Right atrium auricular region (tissue), 2 donors: Measurements from ENCODE around the gene THSD7A. TPM values are rescaled to one million over a fixed set of nuclear protein-coding genes. Genes with fewer than 3 reads are reported as not detected.

Source experiments
- DNase-seq: peaks from one replicate; pipeline ENCODE4 v3.0.0-alpha.2; 2019; ENCODE audit warnings: low spot score
- H3K27ac ChIP-seq, 2 donors: fragments of 200-600 bp; sonication (generic); 1 replicate in 1 of 2; 2 replicates in 1 of 2; pipeline ENCODE4 v1.5.1; 2016 to 2019
- H3K27me3 ChIP-seq, 2 donors: fragments of 200-600 bp; sonication (generic); one replicate each; pipeline versions ENCODE4 v1.5.1 to v1.6.0; 2017 to 2019
- H3K36me3 ChIP-seq: fragments of 200-600 bp; sonication (generic); one replicate; pipeline ENCODE4 v1.5.1; 2016
- H3K4me1 ChIP-seq, 2 donors: fragments of 200-600 bp; sonication (generic); one replicate each; pipeline versions ENCODE4 v1.5.1 to v1.6.0; 2017 to 2019
- H3K4me3 ChIP-seq, 2 donors: fragments of 200-600 bp; sonication (generic); 1 replicate in 1 of 2; 2 replicates in 1 of 2; pipeline ENCODE4 v1.5.1; 2017 to 2019; ENCODE audit warnings: mild to moderate bottlenecking in 1 of 2, moderate library complexity in 1 of 2
- H3K9me3 ChIP-seq, 2 donors: fragments of 200-600 bp; sonication (generic); one replicate each; pipeline ENCODE4 v1.5.1; 2019
- total RNA-seq, 2 donors: library from RNA; depleted of rRNA; stranded (reverse); fragments of >200 nt; gene quantifications; one replicate each; pipeline ENCODE4 v1.1.0, GENCODE V29; 2016
- TF ChIP-seq, protein P1 (sequence below), 2 donors: fragments of 200-600 bp; sonication (generic); IDR thresholded peaks; one replicate each; pipeline ENCODE4 v1.5.1; 2019; ENCODE audit warnings: antibody characterized with exemption in 2 of 2

THSD7A gene
- total RNA-seq, 2 donors from 2014 or later: 0.85 to 2.9 TPM

DNA sequence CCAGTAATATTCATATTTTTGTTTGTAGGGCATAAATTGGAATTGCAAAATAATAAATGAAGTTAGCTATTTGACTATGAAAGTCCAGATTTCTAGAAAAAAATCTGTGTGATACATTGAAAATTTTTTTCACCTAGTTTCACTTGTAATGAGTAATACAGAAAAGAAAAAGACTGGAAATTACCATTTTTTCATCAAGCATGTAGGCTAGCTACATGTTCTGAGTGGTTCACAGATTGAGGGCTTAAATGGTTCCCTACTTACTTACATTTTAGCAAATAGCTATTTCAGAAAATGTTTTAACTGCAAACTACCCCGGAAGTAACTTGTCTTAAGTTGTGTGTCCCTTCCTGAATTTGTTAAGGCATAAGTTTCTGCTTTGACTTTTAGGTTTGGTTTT, 462.3 kb downstream of the THSD7A start:
- H3K4me1 ChIP-seq: no peaks in the 10 kb centered on the region
- no peaks in the 10 kb centered on the region for H3K9me3 ChIP-seq
- no peak overlapping the region for H3K4me3 ChIP-seq
- no peaks in the 10 kb centered on the region for H3K27me3 ChIP-seq
- TF ChIP-seq, protein P1, sequence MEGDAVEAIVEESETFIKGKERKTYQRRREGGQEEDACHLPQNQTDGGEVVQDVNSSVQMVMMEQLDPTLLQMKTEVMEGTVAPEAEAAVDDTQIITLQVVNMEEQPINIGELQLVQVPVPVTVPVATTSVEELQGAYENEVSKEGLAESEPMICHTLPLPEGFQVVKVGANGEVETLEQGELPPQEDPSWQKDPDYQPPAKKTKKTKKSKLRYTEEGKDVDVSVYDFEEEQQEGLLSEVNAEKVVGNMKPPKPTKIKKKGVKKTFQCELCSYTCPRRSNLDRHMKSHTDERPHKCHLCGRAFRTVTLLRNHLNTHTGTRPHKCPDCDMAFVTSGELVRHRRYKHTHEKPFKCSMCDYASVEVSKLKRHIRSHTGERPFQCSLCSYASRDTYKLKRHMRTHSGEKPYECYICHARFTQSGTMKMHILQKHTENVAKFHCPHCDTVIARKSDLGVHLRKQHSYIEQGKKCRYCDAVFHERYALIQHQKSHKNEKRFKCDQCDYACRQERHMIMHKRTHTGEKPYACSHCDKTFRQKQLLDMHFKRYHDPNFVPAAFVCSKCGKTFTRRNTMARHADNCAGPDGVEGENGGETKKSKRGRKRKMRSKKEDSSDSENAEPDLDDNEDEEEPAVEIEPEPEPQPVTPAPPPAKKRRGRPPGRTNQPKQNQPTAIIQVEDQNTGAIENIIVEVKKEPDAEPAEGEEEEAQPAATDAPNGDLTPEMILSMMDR (IDR thresholded peaks at IDR 0.05): no peak
- H3K27ac ChIP-seq: no peak overlapping the region
- DNase-seq: no peak
- H3K36me3 ChIP-seq: no peaks in the 10 kb centered on the region

- Histone ChIP-seq H3K27me3 (no peaks in the 10 kb centered on the region), H3K4me1 (no peaks in the 10 kb centered on the region), H3K36me3 (no peaks in the 10 kb centered on the region), H3K9me3 (no peaks in the 10 kb centered on the region), H3K4me3 (no peak overlapping the region), H3K27ac (no peak overlapping the region)
- no peak for DNase-seq
- TF ChIP-seq, protein P1 (IDR thresholded peaks at IDR 0.05): no peak
These were observed 465.9 kb downstream of the THSD7A start for GRCh38 chr7:11366118-11366517.

DNA sequence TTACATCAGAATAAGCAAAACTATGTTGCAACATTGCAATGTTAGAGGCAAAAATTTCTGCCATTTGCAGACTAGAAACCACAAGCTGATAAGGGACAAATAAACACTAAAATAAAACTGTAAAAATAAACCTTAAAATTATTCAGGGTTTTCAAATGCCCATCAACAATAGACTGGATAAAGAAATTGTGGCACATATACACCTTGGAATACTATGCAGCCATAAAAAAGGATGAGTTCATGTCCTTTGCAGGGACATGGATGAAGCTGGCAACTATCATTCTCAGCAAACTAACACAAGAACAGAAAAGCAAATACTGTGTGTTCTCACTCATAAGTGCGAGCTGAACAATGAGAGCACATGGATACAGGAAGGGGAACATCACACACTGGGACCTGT, 473.4 kb downstream of the THSD7A start:
- Histone ChIP-seq H3K36me3 (no peaks in the 10 kb centered on the region), H3K4me1 (no peaks in the 10 kb centered on the region), H3K9me3 (no peaks in the 10 kb centered on the region), H3K27me3 (no peaks in the 10 kb centered on the region), H3K4me3 (no peak overlapping the region), H3K27ac (no peak overlapping the region)
- TF ChIP-seq, protein P1 (IDR thresholded peaks at IDR 0.05): no peak
- DNase-seq: no peak

- DNase-seq: no peak
- Histone ChIP-seq H3K36me3 (no peaks in the 10 kb centered on the region), H3K4me1 (no peaks in the 10 kb centered on the region), H3K9me3 (peaks cover 0 to 12% of the 10 kb centered on the region in 2 donors), H3K27me3 (no peaks in the 10 kb centered on the region), H3K4me3 (no peak overlapping the region), H3K27ac (no peak overlapping the region)
- TF ChIP-seq, protein P1 (IDR thresholded peaks at IDR 0.05): no peak
These were observed 476.5 kb downstream of the THSD7A start for GRCh38 chr7:11355399-11356005.

DNA sequence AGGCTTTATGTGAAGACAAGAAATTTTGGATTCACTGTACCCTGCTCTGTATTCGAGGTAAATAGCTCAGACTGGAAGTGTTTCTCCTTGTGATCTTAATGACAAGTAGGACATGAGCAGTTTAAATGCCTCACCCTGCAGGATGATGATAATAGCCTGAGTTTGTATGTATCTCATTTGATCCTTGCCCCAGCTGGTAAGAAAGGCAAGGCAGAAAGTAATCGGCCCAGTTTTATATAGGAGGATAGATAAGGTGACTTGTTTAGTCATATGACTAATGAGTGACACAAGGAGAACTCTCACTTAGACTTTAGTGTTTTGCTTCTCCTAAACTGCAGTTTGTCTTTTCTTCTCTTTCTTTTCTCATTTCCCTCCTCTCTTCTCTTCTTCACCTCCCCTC, 485.7 kb downstream of the THSD7A start:
- H3K36me3 ChIP-seq: no peaks in the 10 kb centered on the region
- H3K9me3 ChIP-seq: peaks cover 0 to 5% of the 10 kb centered on the region in 2 donors
- peaks cover 0 to 7% of the 10 kb centered on the region in 2 donors for H3K4me1 ChIP-seq
- no peaks in the 10 kb centered on the region for H3K27me3 ChIP-seq
- no peak overlapping the region for H3K4me3 ChIP-seq
- TF ChIP-seq, protein P1 (IDR thresholded peaks at IDR 0.05): no peak
- DNase-seq: no peak
- no peak overlapping the region for H3K27ac ChIP-seq

GRCh38 chr7:11345621-11346020, 486.4 kb downstream of the THSD7A start:
- H3K27ac ChIP-seq: no peak overlapping the region
- H3K36me3 ChIP-seq: no peaks in the 10 kb centered on the region
- H3K9me3 ChIP-seq: no peaks in the 10 kb centered on the region
- H3K27me3 ChIP-seq: no peaks in the 10 kb centered on the region
- peaks cover 0 to 7% of the 10 kb centered on the region in 2 donors for H3K4me1 ChIP-seq
- TF ChIP-seq, protein P1 (IDR thresholded peaks at IDR 0.05): no peak
- no peak overlapping the region for H3K4me3 ChIP-seq
- DNase-seq: no peak
